PC-9 (cell line): ENCODE results near the gene CILP2.

Experiments
- CTCF ChIP-seq: fragments of 200-600 bp; sonication (generic); conservative IDR thresholded peaks from 2 replicates; pipeline ENCODE4 v1.6.1; 2017; ENCODE audit warnings: mixed run types, antibody characterized with exemption, mild to moderate bottlenecking, moderate library complexity
- EZH2 ChIP-seq: fragments of 200-600 bp; sonication (generic); IDR thresholded peaks from 2 replicates; pipeline ENCODE4 v1.8.0; 2017; ENCODE audit warnings: antibody characterized with exemption, low read depth

GRCh38 chr19:19571071-19571786 lies 33.2 kb downstream of the CILP2 start:
- no peak for TF ChIP-seq CTCF
- no peak for TF ChIP-seq EZH2
